ENCODE measurements around the gene GPC3. TPM values are rescaled to one million over a fixed set of nuclear protein-coding genes. Genes with fewer than 3 reads are reported as not detected.

The GPC3 gene
- total and polyA plus RNA-seq, 2 of the 4 experiments (the other 2 are of a cell fraction): not detected

GRCh38 chrX:133583825-133584224, 401.6 kb downstream of the GPC3 start:
- Histone ChIP-seq H3K9me1 (ENCODE audit: insufficient read depth, low read length) (no peaks in the 10 kb centered on the region), H3K23ac (ENCODE audit: low read depth, low read length) (no peak overlapping the region), H3K4me3 (ENCODE audit: insufficient read depth, low read depth, low read length) (no peak overlapping the region), H2BK15ac (ENCODE audit: low read depth, low read length) (no peak overlapping the region), H3K14ac (replicated peaks; ENCODE audit: low read depth, low read length) (no peak overlapping the region), H4K20me1 (ENCODE audit: insufficient read depth, low read length) (no peaks in the 10 kb centered on the region), H3K36me3 (ENCODE audit: control insufficient read depth, insufficient read depth, low read length) (no peaks in the 10 kb centered on the region), H3K27me3 (ENCODE audit: control insufficient read depth, insufficient read depth, low read length) (peaks cover under 1% of the 10 kb centered on the region), H3K56ac (ENCODE audit: extremely low read depth, insufficient read depth, low read length) (no peak overlapping the region), H4K8ac (ENCODE audit: low read depth in 2 of 2, low read length in 2 of 2) (no peak overlapping the region), H3K9me3 (ENCODE audit: control insufficient read depth, insufficient read depth, low read length) (no peaks in the 10 kb centered on the region), H2BK20ac (ENCODE audit: low read depth, low read length) (no peak overlapping the region), H4K5ac (ENCODE audit: low read depth, low read length) (no peak overlapping the region), H3K4me1 (ENCODE audit: control insufficient read depth, insufficient read depth, low read length) (no peaks in the 10 kb centered on the region), H3K4ac (ENCODE audit: low read depth, low read length) (no peak overlapping the region), H2AK5ac (ENCODE audit: low read depth, low read length) (no peak overlapping the region), H2AFZ (replicated peaks; ENCODE audit: low read length, poor library complexity) (no peak overlapping the region), H3K9ac (ENCODE audit: low read depth, low read length) (no peak overlapping the region), H2BK5ac (ENCODE audit: low read depth, low read length, poor library complexity, severe bottlenecking) (no peak overlapping the region), H3K79me1 (ENCODE audit: low read depth in 1 of 2, low read length in 2 of 2) (no peaks in the 10 kb centered on the region), H4K91ac (ENCODE audit: insufficient read depth, low read depth, low read length) (no peak overlapping the region), H3K27ac (ENCODE audit: insufficient read depth, low read length) (no peak overlapping the region), H3K18ac (ENCODE audit: low read depth, low read length) (no peak overlapping the region), H2AK9ac (replicated peaks; ENCODE audit: low read depth, low read length, poor library complexity) (no peak overlapping the region), H3K4me2 (ENCODE audit: low read depth, low read length) (no peak overlapping the region), H2BK120ac (ENCODE audit: low read depth, low read length) (no peak overlapping the region)
- no peak for DNase-seq
- CTCF ChIA-PET: no interaction called here
- intact Hi-C loops (cut with micrococcal nuclease) (no loop called here), dilution Hi-C loops (cut with HindIII; ENCODE audit: low sequenced_read_pairs, unreplicated experiment) (no loop called here), in situ Hi-C loops (cut with MboI; ENCODE audit: low sequenced_read_pairs) (no loop called here)
- no peak for ATAC-seq (ENCODE audit: low read depth)
- TF ChIP-seq RFX5 (IDR thresholded peaks at IDR 0.05; ENCODE audit: low read depth, low read length) (no peak), NFE2L2 (IDR thresholded peaks at IDR 0.05; ENCODE audit: low read depth, low read length) (no peak), ELK1 (IDR thresholded peaks at IDR 0.05; ENCODE audit: borderline replicate concordance, low read depth, low read length) (no peak), MAFK (IDR thresholded peaks at IDR 0.05; ENCODE audit: low read depth, low read length) (no peak)
- no CpG with 5 or more reads among the region's 2 CpGs for WGBS, 2 experiments (ENCODE audit: extremely low coverage in 2 of 2, insufficient read length in 1 of 2)
- no TSS peak for BruUV-seq (replicated peaks)
- POLR2A ChIA-PET (ENCODE audit: unreplicated experiment): no interaction called here

Measured in IMR-90 (cell line).